Adipocyte (in vitro differentiated cells): ENCODE measurements around the gene RERE.

Experiments used
- DNase-seq: peaks from one replicate; pipeline ENCODE4 v3.0.0-alpha.2; 2015; ENCODE audit warnings: low read depth
- H3K27me3 ChIP-seq: replicated peaks from 2 replicates; pipeline ENCODE4 v1.7.0; 2013; ENCODE audit warnings: mild to moderate bottlenecking, low read length, moderate library complexity; ENCODE audit not compliant: control insufficient read depth, insufficient read depth
- H3K36me3 ChIP-seq: 2 replicates; pipeline ENCODE4 v1.7.0; 2013; ENCODE audit warnings: low read length, mild to moderate bottlenecking, moderate library complexity; ENCODE audit not compliant: control insufficient read depth, insufficient read depth, severe bottlenecking
- H3K4me1 ChIP-seq: 2 replicates; pipeline ENCODE4 v1.7.0; 2013; ENCODE audit warnings: mild to moderate bottlenecking, low read length, moderate library complexity; ENCODE audit not compliant: control insufficient read depth, insufficient read depth
- H3K4me3 ChIP-seq: 2 replicates; pipeline ENCODE4 v1.7.0; 2013; ENCODE audit warnings: mild to moderate bottlenecking, low read length, moderate library complexity
- H3K9ac ChIP-seq: 2 replicates; pipeline ENCODE4 v1.7.0; 2013; ENCODE audit warnings: mild to moderate bottlenecking, low read length, moderate library complexity
- H3K9me3 ChIP-seq: 2 replicates; pipeline ENCODE4 v1.7.0; 2013; ENCODE audit warnings: mild to moderate bottlenecking, low read length, moderate library complexity; ENCODE audit not compliant: control insufficient read depth

The RERE gene

DNA sequence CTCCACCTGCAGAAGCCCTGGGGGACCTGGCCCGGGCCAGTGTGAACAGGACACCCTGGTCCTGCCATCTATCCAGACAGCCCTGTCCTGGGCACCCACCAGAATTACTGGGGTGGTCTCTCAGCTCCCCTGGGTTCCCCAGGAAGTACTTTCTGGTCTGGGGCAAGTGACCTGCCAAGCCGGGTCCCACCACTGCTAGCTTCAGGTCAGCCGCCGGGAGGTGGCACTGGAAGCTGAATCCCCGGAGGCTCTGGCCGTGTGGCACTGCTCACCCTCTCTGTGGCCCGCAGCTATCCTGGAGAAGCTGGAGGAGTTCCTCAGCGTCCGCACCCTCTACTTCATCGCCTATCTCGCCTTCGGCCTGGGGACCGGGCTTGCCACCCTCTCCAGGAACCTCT, 478.2 kb downstream of the RERE start:
- DNase-seq = no peak
- H3K4me3 ChIP-seq = no peak overlapping the region
- H3K9ac ChIP-seq = no peak overlapping the region
- H3K36me3 ChIP-seq = no peaks in the 10 kb centered on the region
- no peaks in the 10 kb centered on the region for H3K9me3 ChIP-seq
- peaks cover 17% of the 10 kb centered on the region for H3K4me1 ChIP-seq
- no peaks in the 10 kb centered on the region for H3K27me3 ChIP-seq

- Histone ChIP-seq H3K4me3 (no peak overlapping the region), H3K4me1 (peaks cover 11% of the 10 kb centered on the region), H3K36me3 (no peaks in the 10 kb centered on the region), H3K27me3 (no peaks in the 10 kb centered on the region), H3K9me3 (no peaks in the 10 kb centered on the region), H3K9ac (no peak overlapping the region)
- no peak for DNase-seq
These were observed 478.8 kb downstream of the RERE start for GRCh38 chr1:8338526-8339202.

GRCh38 chr1:8337776-8338525, 479.5 kb downstream of the RERE start:
- Histone ChIP-seq H3K9ac (no peak overlapping the region), H3K9me3 (no peaks in the 10 kb centered on the region), H3K4me1 (peaks cover 6% of the 10 kb centered on the region), H3K4me3 (no peak overlapping the region), H3K27me3 (no peaks in the 10 kb centered on the region), H3K36me3 (no peaks in the 10 kb centered on the region)
- DNase-seq = no peak

DNA sequence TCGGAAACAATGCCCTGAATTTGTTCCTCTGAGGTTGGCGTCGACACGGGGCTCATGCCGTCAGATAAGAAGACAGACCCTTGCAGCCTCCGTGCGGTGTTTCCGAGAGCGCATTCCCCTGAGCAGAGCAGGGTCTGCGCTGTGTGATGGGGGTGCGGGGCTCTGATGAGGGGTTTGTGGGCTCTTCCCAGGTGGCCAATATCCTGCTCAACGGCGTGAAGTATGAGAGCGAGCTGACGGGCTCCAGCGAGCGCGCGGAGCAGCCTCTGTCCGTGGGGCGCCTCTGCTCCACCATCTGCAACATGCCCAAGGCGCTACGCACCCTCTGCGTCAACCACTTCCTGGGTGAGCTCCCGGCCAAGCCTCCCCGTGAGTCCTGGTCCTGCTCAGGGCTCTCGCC, 482.2 kb downstream of the RERE start:
- DNase-seq = no peak

DNA sequence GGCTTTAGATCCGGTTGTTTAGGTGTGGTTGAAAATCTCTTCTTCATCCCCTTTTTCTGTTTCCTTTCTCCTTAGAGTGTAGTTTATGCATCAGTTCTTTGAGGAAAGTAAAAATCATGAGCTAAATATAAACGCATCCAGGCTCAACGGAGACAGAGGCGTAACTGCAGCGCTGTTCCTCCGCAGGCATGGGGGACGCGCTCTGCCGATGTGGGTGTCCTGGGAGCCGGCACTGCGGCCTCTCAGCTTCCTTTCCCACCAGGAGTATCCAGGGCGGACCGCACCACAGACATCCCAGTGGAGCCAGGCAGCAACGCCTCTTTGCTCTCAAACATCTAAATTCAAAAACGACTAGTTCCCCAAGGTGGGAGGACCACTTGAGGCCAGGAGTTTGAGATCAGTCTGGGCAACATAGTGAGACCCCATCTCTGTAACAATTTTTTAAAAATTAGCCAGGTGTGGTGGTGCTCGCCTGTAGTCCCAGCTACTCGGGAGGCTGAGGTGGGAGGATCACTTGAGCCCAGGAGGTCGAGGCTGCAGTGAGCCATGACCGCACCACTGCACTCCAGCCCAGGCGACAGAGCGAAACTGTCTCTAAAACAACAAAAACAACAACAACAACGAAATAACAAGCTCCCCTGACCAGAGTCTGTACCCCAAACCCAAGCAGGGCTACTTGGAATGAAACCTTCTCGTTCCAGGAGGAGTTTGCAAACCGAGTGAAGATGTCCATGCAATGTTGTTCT, 483.2 kb downstream of the RERE start:
- H3K4me3 ChIP-seq = no peak overlapping the region
- no peak overlapping the region for H3K9ac ChIP-seq
- H3K4me1 ChIP-seq = no peaks in the 10 kb centered on the region
- no peaks in the 10 kb centered on the region for H3K9me3 ChIP-seq
- H3K36me3 ChIP-seq = no peaks in the 10 kb centered on the region
- no peak for DNase-seq
- H3K27me3 ChIP-seq = no peaks in the 10 kb centered on the region

More for the DNA sequence above, 482.2 kb downstream of the RERE start:
- Histone ChIP-seq H3K4me3 (no peak overlapping the region), H3K9ac (no peak overlapping the region), H3K27me3 (no peaks in the 10 kb centered on the region), H3K4me1 (no peaks in the 10 kb centered on the region), H3K36me3 (no peaks in the 10 kb centered on the region), H3K9me3 (no peaks in the 10 kb centered on the region)

DNA sequence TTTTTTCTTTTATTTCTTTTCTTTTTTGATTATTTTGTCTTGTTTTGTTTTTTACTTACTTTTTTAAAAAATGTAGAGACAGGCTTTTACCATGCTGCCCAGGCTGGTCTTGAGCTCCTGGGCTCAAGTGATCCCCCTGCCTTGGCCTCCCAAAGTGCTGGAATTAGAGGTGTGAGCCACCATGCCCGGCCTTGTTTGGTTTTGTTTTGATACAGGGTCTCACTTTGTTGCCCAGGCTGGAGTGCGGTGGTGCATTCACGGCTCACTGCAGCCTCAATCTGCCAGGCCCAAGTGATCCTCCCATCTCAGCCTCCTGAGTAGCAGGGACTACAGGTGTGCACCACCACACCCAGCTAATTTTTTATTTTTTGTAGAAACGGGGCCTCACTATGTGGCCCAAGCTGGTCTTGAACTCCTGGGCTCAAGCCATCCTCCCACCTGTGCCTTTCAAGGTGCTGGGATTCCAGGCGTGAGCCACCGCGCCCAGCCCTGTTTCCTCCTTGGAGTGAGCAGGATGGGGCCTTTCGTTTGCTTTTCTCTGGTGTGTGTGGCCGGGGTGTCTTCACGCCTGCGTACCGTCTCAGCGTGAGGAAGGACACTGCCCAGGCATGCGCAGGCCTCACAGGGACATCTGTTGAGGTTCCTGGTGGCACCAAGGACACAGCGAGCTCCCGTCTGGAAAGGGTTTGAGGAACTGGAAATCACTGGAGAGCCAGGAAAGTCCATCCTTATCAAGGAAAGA, 484.0 kb downstream of the RERE start:
- H3K9ac ChIP-seq = no peak overlapping the region
- H3K36me3 ChIP-seq = no peaks in the 10 kb centered on the region
- no peaks in the 10 kb centered on the region for H3K9me3 ChIP-seq
- no peak for DNase-seq
- H3K4me1 ChIP-seq = no peaks in the 10 kb centered on the region
- no peak overlapping the region for H3K4me3 ChIP-seq
- H3K27me3 ChIP-seq = no peaks in the 10 kb centered on the region

- DNase-seq = no peak
- no peaks in the 10 kb centered on the region for H3K9me3 ChIP-seq
- no peaks in the 10 kb centered on the region for H3K27me3 ChIP-seq
- no peak overlapping the region for H3K9ac ChIP-seq
- no peak overlapping the region for H3K4me3 ChIP-seq
- no peaks in the 10 kb centered on the region for H3K4me1 ChIP-seq
- H3K36me3 ChIP-seq = no peaks in the 10 kb centered on the region
These were observed 484.6 kb downstream of the RERE start for GRCh38 chr1:8332806-8333205.

DNA sequence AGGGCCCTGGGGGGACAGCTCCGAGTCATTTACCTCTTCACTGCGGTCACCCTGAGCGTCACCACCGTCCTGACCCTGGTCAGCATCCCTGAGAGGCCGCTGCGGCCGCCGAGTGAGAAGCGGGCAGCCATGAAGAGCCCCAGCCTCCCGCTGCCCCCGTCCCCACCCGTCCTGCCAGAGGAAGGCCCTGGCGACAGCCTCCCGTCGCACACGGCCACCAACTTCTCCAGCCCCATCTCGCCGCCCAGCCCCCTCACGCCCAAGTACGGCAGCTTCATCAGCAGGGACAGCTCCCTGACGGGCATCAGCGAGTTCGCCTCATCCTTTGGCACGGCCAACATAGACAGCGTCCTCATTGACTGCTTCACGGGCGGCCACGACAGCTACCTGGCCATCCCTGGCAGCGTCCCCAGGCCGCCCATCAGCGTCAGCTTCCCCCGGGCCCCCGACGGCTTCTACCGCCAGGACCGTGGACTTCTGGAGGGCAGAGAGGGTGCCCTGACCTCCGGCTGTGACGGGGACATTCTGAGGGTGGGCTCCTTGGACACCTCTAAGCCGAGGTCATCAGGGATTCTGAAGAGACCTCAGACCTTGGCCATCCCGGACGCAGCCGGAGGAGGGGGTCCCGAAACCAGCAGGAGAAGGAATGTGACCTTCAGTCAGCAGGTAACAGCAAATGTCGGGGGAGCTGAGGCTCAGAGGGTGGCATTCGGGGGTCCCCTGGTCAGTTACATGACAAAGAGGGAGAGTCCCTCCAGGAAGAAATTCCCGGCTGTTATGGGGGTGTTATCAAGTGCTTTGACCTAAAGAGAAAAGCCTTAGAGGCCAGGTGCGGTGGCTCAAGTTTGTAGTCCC, 486.9 kb downstream of the RERE start:
- H3K4me1 ChIP-seq = no peaks in the 10 kb centered on the region
- H3K9me3 ChIP-seq = no peaks in the 10 kb centered on the region
- no peaks in the 10 kb centered on the region for H3K27me3 ChIP-seq
- no peak for DNase-seq
- peaks cover 11% of the 10 kb centered on the region for H3K36me3 ChIP-seq
- no peak overlapping the region for H3K9ac ChIP-seq
- no peak overlapping the region for H3K4me3 ChIP-seq

- no peak overlapping the region for H3K9ac ChIP-seq
- DNase-seq = no peak
- peaks cover 11% of the 10 kb centered on the region for H3K36me3 ChIP-seq
- H3K4me3 ChIP-seq = no peak overlapping the region
- H3K9me3 ChIP-seq = no peaks in the 10 kb centered on the region
- peaks cover 3% of the 10 kb centered on the region for H3K4me1 ChIP-seq
- no peaks in the 10 kb centered on the region for H3K27me3 ChIP-seq
These were observed 487.6 kb downstream of the RERE start for GRCh38 chr1:8329858-8330257.

GRCh38 chr1:8329439-8329838, 488.0 kb downstream of the RERE start:
- DNase-seq = peak; percentile 41

More at GRCh38 chr1:8329439-8329838, 488.0 kb downstream of the RERE start:
- Histone ChIP-seq H3K9ac (no peak overlapping the region), H3K4me1 (peaks cover 4% of the 10 kb centered on the region), H3K9me3 (no peaks in the 10 kb centered on the region), H3K4me3 (no peak overlapping the region), H3K27me3 (no peaks in the 10 kb centered on the region), H3K36me3 (peaks cover 11% of the 10 kb centered on the region)
